Stimulated activated CD8-positive, alpha-beta memory T cell treated with anti-CD3 and anti-CD28 coated beads, Interleukin-15, amount 100 ng/mL, for 48 hours (primary cell): ENCODE measurements around the gene ZCCHC14.
"Not testable (repeated sequence)": the region's sequence is repeated elsewhere in the genome, so short reads cannot be mapped to it uniquely, and the experiment has no call there.

Experiments
- DNase-seq, 2 donors: peaks; one replicate each; pipeline ENCODE4 v3.0.0-alpha.2; 2020; ENCODE audit warnings: low read depth in 2 of 2

ZCCHC14 gene

DNA sequence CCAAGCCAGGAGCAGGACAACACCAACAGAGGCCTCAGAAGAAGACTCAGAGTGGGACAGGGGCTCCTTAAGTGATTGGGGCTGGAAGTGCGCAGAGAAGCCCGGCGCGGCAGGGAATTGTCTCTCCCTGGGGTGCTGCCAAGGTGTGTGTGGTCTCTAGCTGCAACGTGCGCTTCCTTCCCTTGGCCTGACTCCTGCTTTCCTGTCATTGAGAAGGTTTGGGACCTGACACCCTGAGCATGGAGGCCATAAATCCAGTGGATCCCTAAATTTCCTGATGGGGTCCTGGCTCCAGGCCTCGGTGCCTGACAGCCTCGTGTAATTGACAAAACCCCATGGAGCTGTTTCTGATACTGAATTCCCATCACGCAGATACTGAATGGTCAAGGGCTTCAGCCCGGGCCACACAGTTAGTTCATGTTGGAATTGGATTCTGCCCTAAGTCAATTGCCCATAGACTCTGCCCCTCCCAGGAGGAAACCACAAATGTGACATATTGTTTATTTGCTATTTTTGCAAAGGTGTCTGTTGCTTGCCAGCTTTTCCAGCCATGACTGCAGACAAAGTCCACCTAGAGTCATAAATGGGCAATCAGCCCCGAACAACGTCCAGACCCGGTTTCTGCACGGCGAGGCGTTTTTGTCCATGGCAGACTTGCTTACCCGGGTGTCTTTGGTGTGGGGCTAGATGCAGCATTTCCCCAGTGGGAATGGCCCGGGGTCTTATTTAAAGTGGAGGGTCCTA lies 4.4 kb upstream of the ZCCHC14 start:
- DNase-seq: not testable (repeated sequence)

DNA sequence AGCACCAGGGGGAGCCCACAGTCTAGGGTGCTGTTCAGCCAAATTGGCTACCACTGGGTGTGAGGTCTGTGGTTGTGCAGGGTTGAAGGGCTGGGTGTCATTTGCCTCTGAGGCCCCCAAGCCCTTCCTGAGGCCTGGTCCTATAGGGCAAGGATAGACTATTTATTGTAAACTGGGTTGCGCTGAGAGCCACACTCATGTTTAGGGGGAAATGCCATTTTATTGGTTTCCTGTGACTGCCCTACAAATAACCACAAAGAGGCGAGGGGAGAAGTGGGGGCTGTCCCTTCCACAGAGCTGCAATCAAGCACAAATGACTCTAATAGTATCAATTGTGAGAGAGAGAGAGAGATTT lies 3.6 kb upstream of the ZCCHC14 start:
- peak; percentile 12 to 24 for DNase-seq

DNA sequence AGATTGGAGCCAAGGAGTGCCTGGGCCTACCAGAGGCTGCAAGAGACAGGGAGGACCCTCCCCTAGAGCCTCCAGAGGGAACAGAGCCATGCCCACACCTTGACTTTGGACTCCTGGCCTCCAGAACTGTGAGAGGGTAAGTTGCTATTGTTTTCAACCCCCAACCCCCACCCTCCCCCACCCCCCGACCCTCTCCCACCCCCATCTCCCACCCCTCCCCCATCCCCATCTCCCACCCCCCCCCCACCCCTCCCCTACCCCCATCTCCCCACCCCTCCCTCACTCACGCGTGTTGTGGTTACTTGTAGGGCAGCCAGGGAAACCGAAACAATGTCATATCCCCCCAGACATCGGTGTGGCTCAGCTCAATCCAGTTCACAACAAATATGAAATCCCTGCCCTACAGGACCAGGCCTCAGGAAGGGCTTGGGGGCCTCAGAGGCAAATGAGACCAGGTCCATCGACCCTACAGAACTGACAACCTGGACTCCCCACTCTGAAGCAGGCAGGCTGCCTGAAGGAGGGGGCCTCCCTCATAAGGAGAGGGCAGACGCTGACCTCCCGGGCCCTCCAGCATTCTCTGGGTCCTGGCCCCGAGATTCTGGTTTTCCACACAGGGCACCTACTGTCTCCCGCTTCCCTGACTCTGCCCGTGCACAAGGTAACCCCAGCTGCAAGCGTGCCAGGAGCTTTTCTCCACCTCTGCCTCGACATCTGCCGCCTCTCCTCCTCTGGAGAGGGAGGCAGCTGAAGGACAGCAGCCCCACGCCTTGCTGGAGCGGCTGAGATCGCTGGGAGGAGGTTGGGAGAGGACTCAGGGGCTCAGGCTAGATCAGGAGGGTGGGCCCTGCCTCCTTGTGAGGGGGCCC lies 3.0 kb upstream of the ZCCHC14 start:
- no peak for DNase-seq

DNA sequence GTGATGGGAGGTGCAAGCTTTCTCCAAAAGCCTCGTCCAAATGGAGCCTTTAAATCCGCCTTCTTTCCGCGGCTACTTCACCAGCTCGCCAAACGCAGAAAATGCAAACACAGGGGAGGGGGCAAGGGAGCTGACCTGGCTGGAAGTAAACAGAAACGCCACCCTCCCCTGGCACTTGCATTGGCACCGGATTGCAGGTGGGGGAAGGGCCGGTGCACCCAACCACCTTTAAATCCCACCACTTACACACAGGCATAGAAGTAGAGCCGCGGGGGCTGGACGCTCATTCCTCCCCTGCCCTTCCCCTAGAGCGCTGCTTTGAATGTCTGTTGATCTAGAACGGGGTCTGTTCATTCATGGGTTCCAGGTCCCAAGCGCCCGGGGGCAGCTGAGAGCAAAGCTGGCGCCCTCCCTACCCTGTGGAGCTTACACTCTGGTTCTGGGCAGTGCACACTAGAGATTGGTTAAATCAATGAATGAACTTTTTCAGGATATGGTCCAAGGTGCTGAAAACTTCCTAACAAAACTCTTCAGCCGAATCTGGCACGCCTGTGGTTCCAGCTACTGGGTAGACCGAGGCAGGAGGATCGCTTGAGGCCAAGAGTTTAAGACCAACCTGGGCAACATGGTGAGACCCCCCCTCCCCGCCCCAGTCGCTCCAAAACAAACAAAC lies 920 bp upstream of the ZCCHC14 start:
- DNase-seq: no peak

DNA sequence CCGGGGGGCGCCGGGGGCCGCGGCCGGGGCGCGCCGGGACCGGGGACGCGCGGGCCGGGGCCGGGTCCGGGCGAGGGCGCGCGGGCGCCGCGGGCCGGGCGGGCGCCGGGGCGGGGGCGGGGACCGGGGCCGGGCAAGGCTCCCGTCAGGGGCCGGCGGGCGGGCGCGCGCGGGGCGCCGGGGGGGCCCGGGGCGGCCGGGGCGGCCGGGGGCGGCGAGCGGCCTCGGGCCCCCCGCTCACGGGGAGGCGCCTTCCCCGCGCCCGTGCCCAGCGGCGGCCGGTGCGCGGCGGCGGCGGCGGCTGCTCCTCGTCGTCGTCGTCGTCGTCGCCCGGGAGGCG lies 563 bp downstream of the ZCCHC14 start:
- no peak for DNase-seq

DNA sequence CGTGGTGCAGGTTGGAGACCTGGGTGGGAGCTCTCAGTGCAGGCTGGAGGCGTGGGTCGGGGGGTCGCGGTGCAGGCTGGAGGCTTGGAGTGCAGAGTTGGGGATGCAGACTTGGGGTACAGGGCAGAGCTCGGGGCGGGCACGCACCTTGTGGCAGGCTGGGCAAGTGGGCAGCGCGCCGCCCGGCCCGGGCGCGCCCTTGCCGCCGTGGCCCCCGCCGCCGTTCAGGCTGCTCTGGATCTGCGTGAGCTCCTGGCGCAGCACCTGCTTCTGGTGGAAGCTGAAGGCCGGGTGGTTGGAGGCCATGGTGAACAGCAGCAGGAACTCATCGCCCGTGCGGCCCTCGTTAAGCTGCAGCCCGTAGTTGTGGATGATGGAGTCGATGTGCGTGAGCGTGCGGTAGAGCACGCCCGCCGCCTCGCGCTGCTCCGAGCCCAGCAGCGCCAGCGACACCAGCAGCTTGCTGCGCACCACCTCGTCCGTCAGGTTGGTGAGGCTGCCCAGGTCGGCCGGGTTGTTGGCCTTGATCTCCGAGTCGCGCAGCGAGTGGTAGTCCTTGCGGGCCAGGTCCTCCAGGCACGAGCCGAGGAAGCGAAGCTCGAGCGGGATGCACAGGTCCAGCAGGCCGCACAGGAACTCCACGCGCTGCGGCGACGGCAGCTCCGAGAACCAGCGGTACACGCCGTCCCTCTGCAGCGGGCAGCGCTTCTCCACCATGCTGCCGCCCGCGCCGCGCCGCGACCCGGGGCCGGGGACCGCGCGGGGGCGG lies 1.1 kb downstream of the ZCCHC14 start:
- DNase-seq: peak in 1 of 2 donors; percentile 11

DNA sequence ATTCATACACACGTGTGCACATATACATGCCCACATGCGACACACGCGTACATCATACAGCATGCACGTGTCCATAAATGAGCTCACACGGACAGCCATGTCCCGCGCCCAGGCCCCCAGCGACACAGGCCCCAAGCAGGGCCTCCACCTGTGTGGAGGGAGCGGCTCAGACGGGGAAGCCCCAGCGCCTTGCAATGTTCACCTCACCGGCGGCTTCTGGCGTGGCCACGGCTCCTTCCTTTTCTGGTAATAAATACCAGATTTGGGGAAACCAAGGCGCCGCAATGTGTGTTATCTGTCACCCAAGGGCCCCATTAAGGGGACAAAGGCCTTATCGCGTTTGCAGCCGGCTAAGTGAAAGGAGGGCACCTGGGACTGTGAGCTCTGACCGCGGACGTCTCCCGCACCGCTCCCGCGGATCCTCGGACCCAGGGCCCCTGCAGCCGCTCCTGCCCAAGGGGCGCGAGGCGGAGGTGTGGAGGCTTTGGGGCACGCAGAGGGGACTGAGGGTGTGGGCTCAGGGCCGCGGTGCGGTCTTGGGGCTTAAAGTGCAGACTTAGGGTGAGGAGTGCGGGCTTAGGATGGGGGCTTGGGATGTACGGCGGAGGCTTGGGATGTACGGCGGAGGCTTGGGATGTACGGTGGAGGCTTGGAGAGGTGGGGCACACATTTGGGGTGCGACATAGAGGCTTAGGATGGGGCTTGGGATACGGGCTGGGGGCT lies 1.9 kb downstream of the ZCCHC14 start:
- peak; percentile 43 to 46 for DNase-seq

DNA sequence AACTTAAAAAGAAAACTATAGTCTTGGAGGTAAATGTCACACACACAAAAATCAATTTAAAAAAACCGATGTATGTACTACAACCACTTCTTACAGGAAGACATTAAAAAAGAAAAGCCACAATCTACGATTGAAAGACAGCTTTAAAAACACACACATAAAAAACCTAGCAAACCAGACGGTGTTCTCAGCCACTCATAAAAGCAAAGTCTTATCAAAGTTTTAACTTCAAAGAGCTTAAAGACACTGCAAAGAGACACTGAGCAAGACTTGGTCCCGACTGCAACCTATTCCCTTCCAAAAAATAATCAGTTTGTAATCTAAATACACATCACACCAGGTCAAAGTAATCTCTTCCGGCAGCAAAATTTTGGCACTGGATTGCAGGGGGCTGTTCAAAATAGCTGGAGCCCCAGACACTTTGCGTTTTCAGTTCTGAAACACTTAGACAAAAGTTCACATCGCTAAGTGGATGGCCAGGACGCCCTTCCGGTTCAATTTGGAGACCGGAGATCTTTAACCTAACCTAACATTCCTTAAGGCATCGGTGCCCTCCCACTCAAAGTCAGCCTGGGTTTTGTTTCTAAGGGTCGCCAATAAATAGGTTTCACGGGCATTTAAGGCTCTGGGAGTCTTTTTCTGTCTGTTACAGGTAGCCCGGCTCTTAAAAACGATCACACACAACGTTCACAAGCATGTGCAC lies 2.6 kb downstream of the ZCCHC14 start:
- no peak for DNase-seq

DNA sequence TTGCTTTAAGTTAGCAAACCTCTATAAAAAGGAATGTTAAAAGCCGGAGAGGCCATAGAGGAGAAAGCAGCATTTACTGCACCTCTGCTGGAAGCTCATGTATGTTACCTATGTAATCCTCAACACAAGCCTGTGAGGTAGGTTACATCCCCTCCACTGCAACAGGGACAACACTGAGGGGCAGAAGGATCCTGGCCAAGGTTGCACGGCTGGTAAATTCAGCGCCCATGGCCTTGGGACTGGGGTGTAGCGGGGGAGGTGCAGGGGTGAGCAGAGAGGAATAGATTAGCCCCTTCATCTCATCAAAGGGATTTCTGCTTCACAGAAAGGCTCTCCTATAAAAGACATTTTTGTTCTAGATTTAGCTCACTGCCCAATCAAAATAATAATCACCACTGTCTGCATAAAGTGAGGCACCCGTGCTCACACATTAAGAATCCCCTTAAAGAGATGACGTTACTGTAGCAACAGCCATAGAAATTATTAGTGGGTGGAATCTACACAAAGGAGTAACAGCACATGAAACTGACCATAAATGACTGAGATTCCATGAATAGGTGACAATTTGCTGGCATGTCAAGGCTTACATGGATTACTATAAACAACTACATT lies 3.3 kb downstream of the ZCCHC14 start:
- DNase-seq: no peak

DNA sequence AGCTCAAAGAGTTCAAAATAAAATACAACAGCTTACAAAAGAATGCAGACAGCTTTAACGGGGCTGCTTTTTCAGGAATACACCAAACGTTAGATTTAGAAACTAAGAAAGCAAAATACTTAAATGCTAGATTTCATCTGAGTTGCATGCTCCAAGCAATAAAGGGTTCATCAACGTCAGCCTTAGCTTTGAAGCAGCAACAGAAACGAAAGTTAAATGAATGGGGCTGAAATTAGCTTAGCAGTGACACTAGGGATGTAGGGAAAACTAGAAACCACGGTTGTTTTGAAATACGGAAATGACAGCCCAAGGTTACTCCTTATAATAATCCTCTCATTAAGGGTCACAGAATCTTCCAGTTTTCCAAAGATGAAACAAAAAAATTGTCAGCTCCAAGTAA lies 3.9 kb downstream of the ZCCHC14 start:
- not testable (repeated sequence) for DNase-seq

DNA sequence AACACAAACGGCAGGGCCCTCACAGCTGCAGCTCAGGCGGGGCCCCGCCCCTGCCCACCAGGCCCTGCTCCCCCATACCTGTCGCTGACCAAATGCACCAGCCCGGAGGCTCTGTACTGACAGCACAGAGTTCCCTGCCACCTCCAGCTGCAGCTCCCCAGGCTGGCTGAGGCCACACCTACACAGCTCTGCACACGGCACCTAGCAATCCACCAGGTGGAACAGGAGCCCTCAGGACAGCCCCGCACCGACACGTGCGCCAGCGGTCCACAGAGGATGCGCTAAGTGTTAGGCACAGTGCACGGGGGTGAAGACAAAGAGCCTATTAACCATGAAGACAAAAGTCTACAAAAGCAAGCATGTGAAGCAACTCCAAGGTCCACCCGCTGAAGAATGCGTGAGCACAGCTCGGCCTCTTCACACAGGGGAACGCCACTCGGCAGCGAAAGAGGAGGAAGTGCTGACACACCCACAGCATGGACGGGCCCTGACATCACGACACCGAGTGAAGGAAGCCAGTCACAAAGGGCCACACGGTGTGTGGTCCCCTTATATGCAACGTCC lies 5.4 kb downstream of the ZCCHC14 start:
- DNase-seq: no peak

DNA sequence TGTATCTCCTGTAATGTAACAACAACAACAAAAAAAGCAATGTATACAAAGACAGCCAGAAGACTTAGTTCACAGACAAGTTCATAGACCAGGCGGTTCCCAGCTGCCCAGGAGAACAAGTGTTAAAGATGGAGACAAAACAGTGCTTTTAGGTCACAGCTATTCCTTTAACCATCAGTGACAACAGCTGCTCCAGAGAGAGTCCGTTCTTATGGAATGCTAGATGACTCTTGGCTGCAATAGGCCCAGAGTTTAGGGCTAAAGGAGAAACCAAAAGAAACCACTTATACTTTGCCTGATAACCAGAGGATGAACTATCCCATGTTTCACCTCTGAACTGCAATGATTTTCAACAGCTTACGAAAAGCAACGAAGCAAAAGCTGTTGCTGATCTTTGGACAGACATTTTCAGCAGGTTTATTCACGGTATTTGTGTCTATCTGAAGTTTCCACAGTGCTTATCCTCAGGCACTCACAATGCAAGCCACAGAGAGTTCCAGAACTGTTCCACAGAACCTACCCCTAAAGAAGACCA lies 6.0 kb downstream of the ZCCHC14 start:
- no peak for DNase-seq

DNA sequence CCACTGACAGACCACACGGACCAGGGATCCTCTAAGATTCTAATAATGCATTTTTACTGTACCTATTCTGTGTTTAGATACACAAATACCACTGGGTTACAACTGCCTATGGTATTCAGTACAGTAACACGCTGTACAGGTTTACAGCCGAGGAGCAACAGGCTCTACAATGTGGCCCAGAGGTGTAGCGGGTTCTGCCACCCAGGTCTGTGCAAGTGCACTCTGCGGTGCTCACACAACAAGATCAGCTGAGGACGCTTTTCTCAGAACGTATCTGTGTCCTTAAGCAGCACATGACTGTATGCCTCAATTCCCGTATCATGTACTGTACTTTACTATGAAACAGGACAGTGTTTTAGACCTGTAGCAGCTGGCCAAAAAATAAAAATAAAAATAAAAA lies 6.5 kb downstream of the ZCCHC14 start:
- no peak for DNase-seq

DNA sequence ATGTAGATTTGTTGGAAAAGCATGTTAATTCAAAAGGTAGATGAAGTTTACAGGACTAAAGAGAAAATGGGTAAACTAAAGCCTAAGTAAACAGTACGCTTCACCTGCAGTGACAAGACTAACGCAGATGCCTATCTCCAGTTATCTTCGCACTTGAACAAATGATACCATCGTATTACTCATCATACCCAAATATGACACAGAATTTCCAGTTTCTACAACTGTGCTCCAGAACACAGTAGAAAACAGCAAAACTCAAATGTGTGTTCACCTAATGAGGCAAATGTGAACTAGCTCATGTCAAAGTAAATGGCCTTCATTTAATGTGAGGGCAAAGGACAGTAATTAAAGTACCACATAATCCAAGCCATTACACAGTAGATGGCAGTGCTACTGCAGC lies 7.0 kb downstream of the ZCCHC14 start:
- not testable (repeated sequence) for DNase-seq

DNA sequence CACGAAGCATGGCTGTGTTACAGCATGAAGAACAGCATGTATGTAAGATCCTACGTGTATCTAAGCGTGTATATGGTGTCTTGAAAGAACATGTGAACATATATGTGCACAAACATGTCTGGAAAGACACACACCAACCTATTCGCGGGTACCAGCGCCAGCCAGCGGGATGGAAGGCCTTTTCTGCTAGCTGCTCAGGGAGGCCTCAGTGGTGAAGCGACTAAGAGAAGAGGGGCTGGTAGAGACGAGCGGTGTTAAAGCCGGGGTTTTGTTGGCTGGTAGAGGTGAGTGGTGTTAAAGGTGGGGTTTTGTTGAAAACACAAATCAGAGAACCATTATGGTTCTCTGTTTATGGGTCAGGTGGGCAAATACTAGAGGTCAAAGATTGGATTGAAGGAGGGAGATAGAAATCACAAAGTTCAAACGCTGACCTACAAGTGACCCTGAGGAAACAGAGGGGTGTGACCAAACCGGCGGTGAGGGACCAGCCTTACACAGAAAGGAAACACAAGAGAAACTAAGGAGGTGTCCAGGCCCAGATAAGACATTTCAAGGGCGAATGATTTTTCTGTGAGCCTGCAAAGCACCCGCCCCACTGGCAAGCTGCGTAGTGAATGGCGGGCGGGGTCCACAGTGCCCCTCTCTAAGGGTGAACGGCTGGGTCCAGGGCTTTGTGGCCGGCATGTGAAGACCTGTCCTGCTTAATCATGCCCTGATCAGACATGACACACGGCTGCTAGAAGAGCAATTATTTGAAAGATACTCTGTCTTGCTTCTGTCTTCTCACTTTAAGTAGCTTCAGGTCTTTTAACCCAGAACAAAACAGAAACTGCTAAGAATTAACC lies 8.1 kb downstream of the ZCCHC14 start:
- DNase-seq: no peak

DNA sequence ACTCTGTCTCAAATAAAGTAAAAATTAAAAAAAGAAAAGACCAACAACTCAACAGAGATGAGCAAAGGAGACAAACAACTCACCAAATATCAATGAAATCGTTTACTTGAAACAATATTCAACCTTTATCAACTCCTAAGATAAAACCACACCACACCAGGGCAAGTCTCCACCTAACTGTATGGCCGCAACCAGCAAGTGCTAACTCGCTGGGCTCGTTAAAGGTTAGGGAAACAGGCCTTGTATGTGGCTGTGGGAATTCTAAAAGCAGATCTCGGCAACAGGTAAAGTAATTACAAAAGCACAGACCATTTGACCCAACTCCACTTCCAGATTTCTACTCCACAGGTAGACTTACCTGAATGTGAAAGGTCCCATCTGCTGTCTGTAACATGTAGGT lies 9.3 kb downstream of the ZCCHC14 start:
- no peak for DNase-seq

DNA sequence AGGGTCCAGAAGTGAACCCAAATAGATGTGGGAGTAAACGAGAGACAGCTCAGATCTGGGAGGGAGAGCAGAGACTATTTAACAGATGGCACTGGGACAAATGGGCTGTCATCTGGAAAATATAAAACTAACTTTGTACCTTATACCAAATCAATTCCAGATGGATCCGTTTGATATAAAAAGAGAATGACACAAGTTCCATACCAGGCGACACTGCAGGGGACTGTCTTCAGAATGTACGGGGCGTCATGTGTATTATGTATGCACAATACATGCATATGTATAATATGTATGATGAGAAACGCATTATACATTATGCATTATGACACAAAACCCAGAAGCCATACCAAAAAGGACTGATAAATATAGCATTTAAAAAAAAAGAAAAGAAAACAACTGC lies 10.2 kb downstream of the ZCCHC14 start:
- DNase-seq: not testable (repeated sequence)

DNA sequence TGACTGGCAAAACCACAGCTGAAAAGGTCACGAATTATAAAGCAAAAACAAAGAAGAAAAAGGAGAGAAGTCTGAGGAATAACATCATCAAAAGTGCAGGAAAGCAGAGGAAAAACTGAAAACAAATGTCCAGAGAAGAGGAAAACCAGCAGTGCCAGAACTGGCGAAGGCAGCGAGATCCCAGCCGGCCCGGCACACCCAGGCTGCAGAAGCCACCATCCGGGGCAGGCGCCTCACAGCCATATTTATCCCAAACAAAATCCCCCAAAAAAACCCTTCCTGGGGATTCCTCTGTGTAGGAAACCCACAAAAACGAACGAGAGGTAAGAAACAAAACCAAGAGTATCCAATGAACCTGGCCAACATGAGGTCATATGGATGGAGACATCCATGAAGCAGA lies 10.6 kb downstream of the ZCCHC14 start:
- no peak for DNase-seq

DNA sequence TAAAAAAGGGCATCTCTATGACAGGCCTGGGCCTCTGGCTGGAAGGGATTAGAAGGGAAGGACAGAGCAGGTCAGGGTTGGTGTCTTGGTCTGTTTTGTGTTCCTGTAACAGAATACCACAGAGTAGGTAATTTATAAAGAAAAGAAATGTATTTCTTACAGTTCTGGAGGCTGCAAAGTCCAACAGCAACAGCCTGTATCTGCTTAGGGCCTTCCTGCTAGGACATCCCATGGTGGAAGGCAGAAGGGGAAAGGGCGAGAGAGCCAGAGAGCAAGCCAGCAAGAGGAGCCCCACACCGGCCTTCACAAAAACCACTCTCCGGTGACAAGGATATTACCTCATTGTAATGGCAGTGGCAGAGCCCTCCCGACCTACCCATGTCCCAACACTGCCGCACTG lies 11.1 kb downstream of the ZCCHC14 start:
- DNase-seq: not testable (repeated sequence)
